Vagina (tissue), 2 donors: ENCODE data around the gene MAST2.

Source experiments
- CTCF ChIP-seq, 3 experiments: fragments of 450-650 bp in 2 of 3; fragments of 200-600 bp in 1 of 3; sonication (generic) in 1 of 3; IDR thresholded peaks; one replicate each; pipeline ENCODE4 v1.5.1; 2017 to 2019; ENCODE audit warnings: antibody characterized with exemption in 3 of 3, mild to moderate bottlenecking in 2 of 3, moderate library complexity in 2 of 3
- POLR2AphosphoS5 ChIP-seq, 2 donors: sonication (generic); formaldehyde crosslinking; IDR thresholded peaks; one replicate each; pipeline ENCODE4 v1.9.0; 2017; ENCODE audit warnings: antibody characterized with exemption in 2 of 2, mild to moderate bottlenecking in 2 of 2, low read depth in 1 of 2; ENCODE audit not compliant: insufficient read depth in 1 of 2

- TF ChIP-seq POLR2AphosphoS5 (IDR thresholded peaks at IDR 0.05; ENCODE audit: insufficient read depth in 1 of 2, low read depth in 1 of 2) (no peak), CTCF (IDR thresholded peaks at IDR 0.05) (no peak)
Measured at GRCh38 chr1:46002551-46003150, 199.2 kb downstream of the MAST2 start.
